Measurements from ENCODE around the gene CYGB.

DNA sequence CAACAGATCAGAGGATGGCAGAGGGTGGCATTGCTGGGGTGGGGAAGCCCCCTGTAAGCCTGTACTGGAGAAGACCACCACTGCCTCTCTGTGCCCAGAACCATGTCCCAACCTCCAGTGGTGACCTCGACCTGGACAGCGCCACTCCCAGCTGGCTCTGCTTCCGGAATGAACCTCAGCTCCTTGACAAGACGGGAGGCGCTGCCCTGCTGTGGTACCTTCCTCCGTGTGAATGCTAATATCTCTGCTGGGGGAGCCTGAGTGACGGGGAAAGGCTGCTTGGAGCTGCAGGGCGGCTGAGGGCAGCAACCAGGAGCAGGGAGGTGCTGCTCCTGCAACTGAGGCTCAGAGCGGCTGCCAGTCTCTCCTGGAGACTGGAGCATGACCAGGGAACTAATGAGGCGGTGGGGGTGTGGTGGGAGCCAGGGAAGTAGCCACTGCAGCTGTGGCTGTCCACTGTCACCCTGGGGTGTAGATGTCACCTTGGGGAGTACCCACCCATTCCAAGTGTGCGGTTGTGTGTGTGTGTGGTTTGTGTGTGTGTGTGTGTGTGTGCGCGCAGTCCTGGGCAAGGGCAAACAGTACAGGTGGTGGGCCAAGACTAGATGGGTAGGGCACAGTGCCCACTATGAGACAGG lies 8.5 kb upstream of the CYGB start:
- TF ChIP-seq, protein P1, sequence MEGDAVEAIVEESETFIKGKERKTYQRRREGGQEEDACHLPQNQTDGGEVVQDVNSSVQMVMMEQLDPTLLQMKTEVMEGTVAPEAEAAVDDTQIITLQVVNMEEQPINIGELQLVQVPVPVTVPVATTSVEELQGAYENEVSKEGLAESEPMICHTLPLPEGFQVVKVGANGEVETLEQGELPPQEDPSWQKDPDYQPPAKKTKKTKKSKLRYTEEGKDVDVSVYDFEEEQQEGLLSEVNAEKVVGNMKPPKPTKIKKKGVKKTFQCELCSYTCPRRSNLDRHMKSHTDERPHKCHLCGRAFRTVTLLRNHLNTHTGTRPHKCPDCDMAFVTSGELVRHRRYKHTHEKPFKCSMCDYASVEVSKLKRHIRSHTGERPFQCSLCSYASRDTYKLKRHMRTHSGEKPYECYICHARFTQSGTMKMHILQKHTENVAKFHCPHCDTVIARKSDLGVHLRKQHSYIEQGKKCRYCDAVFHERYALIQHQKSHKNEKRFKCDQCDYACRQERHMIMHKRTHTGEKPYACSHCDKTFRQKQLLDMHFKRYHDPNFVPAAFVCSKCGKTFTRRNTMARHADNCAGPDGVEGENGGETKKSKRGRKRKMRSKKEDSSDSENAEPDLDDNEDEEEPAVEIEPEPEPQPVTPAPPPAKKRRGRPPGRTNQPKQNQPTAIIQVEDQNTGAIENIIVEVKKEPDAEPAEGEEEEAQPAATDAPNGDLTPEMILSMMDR (IDR thresholded peaks at IDR 0.05), result no peak
- no peak for TF ChIP-seq POLR2AphosphoS5 (IDR thresholded peaks at IDR 0.05; ENCODE audit: insufficient read depth in 1 of 2, low read depth in 1 of 2)
- no peak for TF ChIP-seq POLR2A (IDR thresholded peaks at IDR 0.05)

All from vagina (tissue), 2 donors.